Hematopoietic multipotent progenitor cell treated with erythropoietin and hydrocortisone succinate and interleukin-3 and kit ligand, for 6 days (in vitro differentiated cells): ENCODE data around the gene WBP2.

Source experiments
- DNase-seq: peaks from one replicate; pipeline ENCODE4 v3.0.0-alpha.2; 2015

The WBP2 gene

DNA sequence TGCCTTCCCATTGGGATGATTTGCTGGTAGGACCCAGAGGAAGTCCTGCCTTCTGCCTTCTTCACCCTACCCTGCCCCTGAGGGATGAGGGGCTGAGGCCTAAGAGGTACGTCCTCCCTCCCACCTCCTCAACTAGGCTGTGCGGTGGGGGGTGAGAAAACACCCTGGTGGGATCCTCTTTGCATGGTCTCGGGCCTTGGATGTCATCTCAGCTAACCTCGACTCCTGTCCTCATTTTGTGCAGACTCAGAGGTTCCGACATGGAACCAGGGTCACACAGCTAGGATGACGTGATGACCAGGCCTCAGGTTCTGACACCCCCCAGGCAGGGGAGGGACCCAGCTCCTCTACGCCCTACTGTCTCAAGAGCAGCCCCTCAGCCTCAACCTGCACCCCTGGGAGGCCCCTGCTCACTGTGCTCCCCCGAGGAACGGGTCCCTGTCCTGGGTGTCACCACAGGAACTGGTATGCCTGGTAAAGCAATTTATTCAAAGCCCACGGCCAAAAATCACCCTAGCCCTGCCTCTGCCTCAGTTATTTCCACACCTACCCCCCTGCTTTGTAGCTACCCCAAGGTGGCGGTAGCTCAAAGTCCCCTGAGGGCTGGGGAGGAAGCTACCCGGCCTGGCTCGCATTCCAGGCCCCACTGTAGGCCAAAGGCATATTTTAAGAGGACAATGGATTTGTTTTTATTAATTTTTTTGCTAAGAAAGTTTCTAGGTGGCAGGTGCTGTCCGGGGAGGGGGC lies 28.4 kb downstream of the WBP2 start:
- no peak for DNase-seq

DNA sequence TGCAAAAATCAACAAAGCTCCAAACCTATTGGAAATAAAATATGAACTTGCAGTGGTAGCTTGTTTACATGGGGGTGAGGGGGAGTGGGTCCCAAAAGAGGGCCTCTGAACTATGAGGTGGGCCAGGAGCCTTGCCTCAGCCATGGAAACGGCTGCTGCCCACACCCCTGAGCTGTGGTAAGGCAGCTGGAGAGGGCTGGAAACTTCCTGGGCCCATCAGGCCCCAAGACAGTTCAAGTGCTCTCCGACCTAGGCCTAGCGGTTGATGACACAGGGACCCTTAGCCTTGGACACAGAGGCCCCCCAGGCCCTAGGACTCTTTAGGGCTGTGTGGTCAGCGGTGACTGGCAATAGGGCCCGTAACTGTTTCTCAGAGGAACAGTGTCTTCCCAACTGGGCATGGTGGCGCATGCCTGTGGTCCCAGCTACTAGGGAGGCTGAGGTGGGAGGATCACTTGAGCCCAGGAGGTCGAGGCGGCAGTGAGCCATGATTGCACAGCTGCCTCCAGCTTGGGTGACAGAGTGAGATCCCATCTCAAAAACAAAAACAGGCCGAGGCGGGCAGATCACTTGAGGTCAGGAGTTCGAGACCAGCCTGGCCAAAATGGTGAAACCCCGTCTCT lies 29.3 kb downstream of the WBP2 start:
- DNase-seq, result no peak

DNA sequence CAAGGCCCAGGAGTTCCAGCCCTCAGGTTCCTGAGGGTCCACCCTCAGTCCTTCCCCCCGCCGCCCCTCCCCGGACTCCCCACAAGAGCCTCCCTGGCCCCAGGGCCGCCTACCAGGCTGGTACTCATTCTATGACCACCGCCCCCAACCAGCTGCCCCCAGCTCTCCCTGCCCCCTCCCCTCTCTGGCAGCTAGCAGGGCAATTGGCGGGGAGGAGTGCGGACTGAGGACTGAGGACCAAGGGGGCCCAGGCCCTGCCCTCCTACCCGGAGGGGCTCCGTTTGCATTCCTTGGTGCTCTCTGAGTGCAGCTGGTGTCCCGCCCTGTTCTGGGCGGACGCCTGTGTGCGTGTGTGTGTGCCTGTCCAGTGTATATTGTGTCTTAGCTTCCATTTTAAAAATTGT lies 30.0 kb downstream of the WBP2 start:
- DNase-seq, result no peak

DNA sequence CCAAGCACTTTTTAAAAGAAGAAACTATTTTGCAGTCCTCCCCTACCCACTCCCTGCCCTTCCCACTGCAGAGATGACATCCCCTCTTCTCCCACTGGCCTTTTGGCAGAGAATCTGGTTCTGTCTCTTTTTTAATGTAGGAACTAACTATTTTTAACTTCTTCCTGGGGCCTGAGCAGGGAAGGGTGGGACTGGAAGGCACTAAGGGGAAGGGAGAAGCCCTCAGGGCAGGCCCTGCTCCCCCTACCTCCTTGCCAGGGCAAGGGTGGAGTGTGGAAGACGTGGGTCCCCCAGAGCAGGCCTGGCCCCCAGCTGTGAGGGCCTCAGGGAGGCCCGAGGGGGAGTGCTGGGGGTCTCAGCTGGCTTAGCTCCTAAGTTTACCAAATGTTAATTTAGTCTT lies 30.5 kb downstream of the WBP2 start:
- no peak for DNase-seq

DNA sequence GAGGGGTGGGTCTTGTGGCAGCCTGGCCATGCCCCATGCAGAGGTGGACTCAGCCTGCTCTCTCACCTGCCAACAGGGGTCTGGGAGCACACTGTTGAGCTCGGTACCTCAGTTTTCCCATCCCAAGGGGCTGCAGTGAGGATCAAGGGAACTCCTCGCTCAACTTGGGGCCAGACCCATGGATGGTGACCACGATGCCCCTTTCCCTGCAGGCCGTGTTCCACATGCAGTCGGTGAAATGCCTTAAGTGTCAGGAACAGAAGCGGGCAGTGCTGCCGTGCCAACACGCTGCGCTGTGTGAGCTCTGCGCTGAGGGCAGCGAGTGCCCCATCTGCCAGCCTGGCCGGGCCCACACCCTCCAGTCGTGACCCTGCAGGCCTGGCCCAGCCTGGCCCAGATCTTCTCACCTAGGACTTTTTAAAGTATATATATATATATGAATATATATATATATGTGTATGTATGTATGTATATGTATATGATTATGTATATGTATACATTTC lies 31.0 kb downstream of the WBP2 start:
- DNase-seq, result no peak

DNA sequence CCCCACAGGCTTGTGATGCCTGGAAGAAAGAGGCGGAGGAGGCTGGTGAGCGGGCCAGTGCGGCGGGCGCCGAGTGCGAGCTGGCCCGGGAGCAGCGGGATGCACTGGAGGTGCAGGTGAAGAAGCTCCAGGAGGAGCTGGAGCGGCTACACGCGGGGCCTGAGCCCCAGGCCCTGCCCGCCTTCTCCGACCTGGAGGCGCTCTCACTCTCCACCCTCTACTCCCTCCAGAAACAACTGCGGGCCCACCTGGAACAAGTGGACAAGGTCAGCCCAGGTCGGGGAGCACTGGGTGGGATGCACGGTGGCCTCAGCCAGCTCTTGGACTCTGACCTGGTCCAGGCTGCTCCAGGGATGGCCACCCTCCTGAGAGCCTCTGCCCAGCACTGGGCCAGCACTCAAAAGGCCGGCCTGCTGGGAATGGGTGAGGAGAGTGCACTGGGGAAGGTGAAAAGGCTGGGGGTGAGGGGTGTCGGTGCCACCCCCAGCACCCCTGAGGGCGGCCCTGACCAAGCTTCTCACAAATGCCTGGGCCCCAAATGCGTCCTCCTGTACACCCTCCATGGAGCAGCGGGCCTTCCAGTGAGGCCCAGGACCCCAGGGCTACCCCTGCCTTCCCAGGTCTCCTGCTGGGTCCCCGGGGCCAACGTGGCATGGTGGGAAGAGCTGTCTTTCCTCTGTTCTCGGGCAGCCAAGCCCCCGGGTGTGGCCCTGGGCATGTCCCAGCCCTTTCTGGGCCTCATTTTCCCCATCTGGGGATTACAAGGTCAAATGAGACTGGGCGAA lies 31.7 kb downstream of the WBP2 start:
- no peak for DNase-seq

DNA sequence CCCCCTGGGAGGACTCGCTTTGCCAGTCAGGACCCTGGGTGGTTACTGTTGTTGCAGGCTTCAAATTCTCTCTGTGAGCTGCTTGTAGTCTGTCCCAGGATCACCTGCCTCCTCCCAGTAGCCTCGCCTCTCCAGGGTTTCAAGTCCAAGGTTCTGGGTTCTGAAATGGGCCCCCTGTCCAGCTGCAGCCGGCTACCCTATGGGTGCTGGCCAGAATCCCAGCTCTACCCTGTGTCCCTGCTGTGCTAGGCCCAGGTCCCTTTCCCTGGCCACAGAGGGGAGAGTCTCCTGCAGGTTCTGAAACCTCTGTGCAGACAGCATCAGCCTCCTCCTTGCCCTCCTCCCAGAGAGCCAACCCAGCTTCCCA lies 32.4 kb downstream of the WBP2 start:
- no peak for DNase-seq

DNA sequence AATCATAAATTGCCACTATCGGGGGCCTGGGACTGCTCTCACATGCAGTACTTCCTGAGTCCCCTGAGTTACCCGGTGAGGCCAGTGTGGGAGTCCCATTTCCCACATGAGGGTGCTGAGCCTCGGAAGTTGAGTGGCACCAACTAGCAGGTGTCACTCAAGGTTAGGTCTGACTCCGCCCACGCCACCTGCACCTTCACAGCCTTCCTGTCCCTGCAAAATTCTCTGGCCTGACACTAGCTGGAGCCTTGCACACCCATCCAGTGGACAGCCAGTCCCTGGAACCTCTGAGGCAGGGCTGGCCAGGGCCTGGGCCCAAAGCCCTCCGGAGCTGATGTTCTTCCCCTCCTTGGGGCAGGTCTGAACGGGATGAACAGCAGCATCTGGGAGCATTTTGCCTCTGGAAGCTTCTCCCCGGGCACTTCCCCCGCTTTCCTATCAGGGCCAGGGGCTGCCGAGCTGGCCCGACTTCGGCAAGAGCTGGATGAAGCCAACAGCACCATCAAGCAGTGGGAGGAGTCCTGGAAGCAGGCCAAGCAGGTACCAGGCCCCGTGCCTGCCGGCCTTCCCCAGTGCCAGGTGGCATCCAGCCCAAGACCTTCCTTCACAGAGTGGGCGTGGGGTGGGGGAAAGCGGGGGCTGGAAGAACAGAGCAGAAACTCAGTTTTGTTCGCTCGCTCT lies 32.9 kb downstream of the WBP2 start:
- DNase-seq, result no peak

DNA sequence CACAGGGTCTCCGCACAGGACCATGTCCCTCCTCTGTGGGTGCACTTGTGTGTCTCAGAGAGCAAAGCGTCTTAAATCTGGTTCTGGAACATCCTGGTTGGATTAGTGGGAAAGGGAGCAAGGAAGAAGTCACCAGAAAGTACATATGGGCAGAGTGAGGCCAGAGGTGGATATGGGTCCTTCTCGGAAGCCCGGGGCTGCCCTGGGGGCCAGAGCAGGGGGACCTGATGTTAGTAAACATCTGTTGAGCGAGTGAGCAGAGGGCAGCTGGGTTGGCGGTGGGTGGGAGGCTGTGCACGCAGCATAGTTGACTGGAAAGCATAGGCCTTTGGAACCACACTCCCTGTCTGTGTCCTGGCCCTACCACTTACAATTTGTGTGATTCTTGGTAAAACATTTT lies 33.6 kb downstream of the WBP2 start:
- DNase-seq, result no peak

DNA sequence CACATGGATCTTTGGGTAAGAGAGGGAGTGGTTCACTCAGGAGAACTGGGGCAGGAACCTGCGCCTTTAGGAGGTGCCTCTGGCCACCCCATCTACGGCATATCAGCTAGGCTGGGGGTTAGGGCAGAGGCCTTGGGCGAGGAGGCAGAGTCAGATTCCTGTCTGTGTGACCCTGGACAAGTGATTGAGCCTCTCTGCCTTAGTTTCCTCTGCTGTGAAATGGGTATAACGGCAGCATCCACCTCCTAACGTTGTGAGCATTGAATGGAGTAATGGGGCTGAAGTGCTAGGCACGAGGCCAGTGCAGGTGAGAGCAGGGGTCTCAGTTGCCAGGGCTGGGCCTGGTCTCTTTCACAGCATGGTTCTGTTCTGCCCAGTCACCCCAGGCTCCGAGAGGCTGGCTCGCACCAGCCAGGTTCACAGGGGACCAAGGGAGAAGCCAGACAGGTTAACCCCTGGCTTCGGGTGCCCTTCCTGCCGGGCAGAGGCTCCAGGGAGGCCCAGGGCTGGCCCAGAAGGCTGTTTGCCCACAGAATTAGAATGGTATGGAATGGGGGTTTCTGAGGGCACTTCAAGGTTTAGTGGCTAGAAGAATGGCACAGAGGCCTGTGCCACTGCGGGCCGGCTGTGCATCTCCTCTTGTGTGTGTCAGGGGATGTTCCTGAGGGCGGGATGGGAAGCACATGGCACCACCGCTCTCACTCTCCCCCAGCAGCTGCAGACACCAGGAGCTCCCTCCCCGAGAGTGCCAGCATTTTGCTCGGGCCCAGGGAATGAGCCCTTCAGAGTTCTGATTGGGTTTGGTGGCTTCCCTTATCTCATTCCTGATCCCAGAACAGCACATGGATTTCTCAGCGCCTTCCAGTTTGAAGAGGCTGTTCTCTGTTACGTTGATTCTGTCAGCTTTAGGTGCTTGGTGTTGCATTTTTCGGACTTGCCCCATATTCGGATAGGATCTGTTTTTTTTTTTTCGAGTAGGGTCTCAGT lies 34.7 kb downstream of the WBP2 start:
- no peak for DNase-seq

DNA sequence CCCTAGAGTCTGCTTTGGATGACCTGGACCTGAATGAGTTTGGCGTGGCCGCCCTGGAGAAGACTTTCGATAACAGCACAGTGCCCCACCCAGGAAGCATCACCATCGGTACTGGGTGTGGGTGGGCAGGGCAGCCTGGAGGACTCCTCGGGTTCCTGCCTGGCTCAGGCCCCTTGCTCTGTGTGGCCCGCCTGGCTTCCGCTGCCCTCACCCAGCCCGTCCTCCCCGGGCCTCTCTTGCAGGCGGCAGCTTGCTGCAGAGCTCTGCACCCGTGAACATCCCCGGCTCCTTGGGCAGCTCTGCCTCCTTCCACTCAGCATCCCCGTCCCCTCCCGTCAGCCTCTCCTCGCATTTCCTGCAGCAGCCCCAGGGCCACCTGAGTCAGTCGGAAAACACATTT lies 35.5 kb downstream of the WBP2 start:
- DNase-seq, result no peak

DNA sequence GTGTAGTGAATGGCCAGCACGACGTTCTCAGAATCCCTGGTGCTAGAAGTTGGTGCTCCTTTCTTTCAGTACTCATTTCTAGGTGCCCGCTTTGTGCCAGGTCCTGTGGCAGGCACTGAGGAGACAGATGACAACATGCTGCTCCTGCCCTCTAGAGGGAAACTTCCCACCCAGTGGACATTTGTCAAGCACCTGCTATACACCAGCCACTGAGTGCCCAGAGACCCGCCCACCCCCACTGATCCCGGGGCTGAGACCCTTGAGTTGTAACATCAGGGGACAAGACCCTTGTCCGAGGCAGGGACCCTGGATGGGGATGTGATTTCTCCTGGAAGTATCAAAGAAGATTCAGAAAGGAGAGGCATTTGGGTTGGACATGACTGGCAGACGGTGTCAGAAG lies 36.0 kb downstream of the WBP2 start:
- DNase-seq, result no peak

DNA sequence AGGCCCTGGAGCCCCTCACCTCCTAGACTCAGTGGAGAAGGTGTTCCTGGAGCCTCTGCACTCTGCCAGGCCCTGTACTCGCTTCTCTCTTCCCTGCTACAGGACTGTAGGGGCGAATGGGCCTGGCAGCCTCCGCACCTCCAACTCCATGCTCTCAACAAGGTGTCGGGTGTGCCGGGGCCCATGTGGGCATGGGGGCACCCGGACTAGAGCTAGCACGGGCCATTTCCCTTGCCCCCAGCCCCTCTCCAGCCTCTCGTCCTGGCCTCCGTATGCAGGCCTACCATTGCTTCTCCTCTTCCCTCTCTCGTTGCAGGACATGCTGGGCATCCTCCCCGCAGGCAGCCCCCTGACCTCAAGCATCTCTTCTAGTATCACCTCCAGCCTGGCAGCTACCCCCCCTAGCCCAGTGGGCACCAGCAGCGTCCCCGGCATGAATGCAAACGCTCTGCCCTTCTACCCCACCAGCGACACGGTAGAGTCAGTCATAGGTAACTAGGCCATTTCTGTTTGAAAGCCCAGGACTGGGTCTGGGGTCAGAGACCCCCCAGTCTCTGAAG lies 36.7 kb downstream of the WBP2 start:
- no peak for DNase-seq

DNA sequence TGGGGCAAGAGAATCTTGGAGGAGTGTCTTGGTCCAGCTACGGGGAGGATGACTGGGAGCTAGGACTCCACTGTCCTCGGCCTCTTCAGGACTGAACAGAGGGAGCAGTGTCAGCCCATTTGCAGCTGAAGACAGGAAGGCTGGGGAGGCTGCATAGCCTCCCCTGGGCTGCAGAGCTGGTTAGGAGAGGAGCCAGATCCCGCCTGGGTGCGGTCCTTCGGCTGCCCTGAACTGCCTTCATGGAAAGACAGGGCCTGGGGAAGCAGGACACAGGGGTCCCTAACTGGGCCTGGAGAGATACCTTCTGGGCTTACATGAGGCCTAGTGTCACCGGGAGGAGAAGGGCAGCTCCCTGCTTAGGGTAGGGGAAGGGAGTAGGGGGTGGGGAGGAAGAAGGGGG lies 37.6 kb downstream of the WBP2 start:
- no peak for DNase-seq

DNA sequence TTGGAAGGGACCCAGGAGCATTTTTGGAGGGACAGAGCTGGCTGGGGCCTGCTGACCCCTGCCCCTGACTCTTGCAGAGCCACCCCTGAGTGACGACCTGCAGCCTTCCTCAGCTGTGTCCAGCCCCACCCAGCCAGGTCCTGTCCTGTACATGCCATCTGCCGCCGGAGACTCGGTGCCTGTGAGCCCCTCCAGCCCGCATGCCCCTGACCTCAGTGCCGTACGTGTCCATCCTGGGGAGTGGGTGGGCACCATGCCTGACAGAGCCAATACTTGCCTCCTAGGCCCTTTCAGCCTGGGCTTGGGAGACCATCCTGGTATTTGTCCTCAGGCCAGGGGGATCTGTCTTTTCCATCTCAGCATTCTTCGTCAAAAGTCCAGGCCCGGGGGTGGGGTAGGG lies 38.4 kb downstream of the WBP2 start:
- DNase-seq, result no peak

DNA sequence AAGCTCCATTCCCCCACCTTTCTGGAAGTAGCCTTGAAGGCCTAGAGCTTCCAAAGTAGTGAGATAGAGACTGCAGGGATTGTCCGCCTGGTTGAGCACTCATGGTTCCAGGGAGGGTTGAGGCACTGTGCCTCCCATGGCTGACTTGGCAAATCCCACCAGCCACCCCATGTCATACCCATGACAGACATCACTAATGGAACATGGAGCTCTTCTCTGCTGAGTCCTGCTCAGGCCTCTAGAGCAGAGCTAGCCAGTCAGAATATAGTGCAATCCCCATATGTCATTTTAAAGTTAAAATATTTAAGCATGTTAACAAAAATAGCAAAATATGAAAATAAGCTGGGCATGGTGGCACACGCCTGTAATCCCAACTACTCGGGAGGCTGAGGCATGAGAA lies 39.7 kb downstream of the WBP2 start:
- no peak for DNase-seq

DNA sequence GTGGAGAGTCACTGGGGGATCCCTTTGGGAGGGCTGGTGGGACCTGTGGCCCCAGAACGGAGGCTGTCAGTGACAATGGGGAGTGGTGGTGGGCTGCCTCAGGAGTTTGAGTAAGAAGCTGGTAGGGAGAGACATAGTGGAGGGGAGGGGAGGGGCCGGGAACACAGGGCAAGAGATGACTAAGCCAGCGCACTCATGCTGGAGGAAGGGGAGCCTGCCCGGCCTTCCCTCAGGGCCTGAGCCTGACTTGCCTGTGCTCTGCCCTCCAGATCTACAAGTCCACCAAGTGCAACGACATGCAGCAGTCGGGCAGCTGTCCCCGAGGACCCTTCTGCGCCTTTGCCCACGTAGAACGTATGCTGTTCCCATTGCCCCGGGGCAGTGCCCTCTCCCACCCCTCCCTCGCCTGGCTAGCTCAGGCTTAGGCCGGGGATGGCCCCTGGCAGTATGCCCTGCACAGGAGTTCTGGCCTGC lies 40.2 kb downstream of the WBP2 start:
- DNase-seq, result no peak

DNA sequence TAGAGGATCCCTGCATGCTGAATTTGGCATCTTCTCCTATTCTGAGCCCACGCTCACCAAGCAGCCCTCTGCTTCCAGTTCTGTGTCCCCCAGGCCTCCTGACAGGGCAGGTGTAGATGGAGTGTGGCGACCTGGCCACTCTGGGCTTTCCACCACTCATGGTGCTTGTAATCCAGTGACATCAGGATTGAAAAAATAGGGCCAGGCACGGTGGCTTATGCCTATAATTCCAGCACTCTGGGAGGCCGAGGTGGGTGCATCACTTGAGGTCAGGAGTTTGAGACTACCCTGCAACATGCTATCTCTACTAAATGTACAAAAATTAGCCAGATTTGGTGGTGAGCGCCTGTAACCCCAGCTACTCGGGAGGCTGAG lies 41.1 kb downstream of the WBP2 start:
- DNase-seq, result no peak

DNA sequence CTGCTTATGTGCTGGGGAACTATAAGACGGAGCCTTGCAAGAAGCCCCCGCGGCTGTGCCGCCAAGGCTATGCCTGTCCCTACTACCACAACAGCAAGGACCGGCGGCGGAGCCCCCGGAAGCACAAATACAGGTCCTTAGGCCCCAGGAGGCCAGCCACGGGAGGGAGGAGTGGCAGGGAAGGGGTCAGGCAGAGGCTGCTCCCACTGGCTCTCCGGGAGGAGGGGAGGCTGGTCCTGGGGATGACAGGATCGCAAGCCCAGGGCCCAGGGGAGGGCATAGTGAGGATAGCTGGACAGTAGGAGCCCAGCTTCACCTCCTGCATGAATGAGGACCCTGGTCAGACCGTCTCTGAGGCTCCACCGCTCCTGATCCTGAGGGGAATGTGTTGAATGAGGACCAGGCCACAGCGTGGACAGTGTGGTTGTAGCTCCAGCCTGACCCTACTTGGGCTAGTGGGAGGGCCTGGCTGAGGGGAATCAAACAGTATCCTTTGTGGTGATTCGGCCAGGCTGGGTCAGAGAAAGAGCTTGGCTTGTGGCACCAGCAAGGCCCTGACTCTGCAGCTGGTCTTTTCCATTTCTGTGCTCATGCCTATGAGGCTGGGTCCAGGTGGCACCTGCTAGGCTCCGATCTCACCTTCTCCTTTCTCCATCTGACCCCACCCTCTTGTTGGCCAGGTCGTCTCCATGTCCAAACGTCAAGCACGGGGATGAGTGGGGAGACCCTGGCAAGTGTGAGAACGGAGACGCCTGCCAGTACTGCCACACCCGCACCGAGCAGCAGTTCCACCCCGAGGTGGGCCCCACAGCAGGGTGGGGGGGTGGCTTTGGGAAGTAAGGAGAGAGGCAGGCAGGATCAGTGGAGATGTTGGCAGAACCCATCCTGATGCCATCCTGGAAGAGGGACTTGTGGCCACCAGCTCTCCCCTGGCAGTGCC lies 41.8 kb downstream of the WBP2 start:
- DNase-seq, result no peak
